ENCODE data around the gene HMBS. TPM values are rescaled to one million over a fixed set of nuclear protein-coding genes. Genes with fewer than 3 reads are reported as not detected.

HMBS gene
- polyA plus RNA-seq, 1 donor (not counting 4 experiments of a cell fraction or from before 2014, with no cell fraction given) = 48.7 TPM

DNA sequence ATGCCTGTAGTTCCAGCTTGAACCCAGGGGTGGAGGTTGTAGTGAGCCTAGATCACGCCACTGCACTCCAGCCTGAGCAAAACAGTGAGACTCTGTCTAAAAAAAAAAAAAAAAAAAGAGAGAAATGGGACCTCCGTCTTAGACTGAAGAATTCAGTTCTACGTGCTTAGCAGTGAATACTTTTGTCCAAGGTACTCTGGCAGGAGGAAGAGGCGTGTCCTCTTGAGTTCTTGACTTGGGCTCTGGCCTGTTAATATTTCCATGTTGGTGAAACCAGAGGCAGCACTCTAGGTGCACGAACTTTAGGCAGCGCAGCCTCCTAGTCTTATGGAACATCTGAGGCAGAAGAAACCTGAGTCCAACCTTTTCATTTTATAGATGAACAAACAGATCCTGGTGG, 2.4 kb downstream of the HMBS start:
- peak overlapping the region; percentile 46 for H3K4me2 ChIP-seq (ENCODE audit: control insufficient read depth, extremely low read depth, insufficient read depth, low read depth, low read length)
- no peak overlapping the region for H2AFZ ChIP-seq (ENCODE audit: control insufficient read depth, low read length)
- peaks cover 23% of the 10 kb centered on the region for H3K4me1 ChIP-seq (ENCODE audit: control insufficient read depth, extremely low read depth, insufficient read depth, low read length)
- no peak overlapping the region for H3K4me3 ChIP-seq (ENCODE audit: control insufficient read depth in 2 of 3, extremely low read depth in 1 of 3, insufficient read depth in 2 of 3, low read depth in 1 of 3, low read length in 3 of 3)
- dilution Hi-C loops (cut with MboI; ENCODE audit: extremely low pct_ligation_motif_present, low sequenced_read_pairs) = no loop called here
- no peaks in the 10 kb centered on the region for H3K27me3 ChIP-seq (ENCODE audit: control insufficient read depth, extremely low read depth, insufficient read depth, low read length)
- H3K9me3 ChIP-seq (ENCODE audit: control insufficient read depth, low read depth, low read length) = no peaks in the 10 kb centered on the region
- DNase-seq (ENCODE audit: low read depth, low spot score) (no peak), FAIRE-seq (no peak)
- no peak overlapping the region for H3K27ac ChIP-seq (ENCODE audit: control insufficient read depth, insufficient read depth, low read length)
- TF ChIP-seq, protein P1, sequence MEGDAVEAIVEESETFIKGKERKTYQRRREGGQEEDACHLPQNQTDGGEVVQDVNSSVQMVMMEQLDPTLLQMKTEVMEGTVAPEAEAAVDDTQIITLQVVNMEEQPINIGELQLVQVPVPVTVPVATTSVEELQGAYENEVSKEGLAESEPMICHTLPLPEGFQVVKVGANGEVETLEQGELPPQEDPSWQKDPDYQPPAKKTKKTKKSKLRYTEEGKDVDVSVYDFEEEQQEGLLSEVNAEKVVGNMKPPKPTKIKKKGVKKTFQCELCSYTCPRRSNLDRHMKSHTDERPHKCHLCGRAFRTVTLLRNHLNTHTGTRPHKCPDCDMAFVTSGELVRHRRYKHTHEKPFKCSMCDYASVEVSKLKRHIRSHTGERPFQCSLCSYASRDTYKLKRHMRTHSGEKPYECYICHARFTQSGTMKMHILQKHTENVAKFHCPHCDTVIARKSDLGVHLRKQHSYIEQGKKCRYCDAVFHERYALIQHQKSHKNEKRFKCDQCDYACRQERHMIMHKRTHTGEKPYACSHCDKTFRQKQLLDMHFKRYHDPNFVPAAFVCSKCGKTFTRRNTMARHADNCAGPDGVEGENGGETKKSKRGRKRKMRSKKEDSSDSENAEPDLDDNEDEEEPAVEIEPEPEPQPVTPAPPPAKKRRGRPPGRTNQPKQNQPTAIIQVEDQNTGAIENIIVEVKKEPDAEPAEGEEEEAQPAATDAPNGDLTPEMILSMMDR (optimal IDR thresholded peaks at IDR 0.05 in 1 of 3, IDR thresholded peaks at IDR 0.05 in 1 of 3, conservative IDR thresholded peaks at IDR 0.05 in 1 of 3; ENCODE audit: extremely low read depth in 1 of 3, insufficient read depth in 2 of 3, low read length in 3 of 3) = no peak
- TF ChIP-seq EZH2 (IDR thresholded peaks at IDR 0.05; ENCODE audit: low read length) = no peak
- H4K20me1 ChIP-seq (ENCODE audit: control insufficient read depth, extremely low read depth, insufficient read depth, low read length) = no peaks in the 10 kb centered on the region
- no peaks in the 10 kb centered on the region for H3K9me1 ChIP-seq (ENCODE audit: control insufficient read depth, extremely low read depth, insufficient read depth, low read length)
- H3K79me2 ChIP-seq (ENCODE audit: control insufficient read depth, insufficient read depth, low read length) = peaks cover 20% of the 10 kb centered on the region
- peaks cover 12 to 19% of the 10 kb centered on the region in 2 experiments for H3K36me3 ChIP-seq (ENCODE audit: control insufficient read depth in 2 of 2, extremely low read depth in 1 of 2, insufficient read depth in 2 of 2, low read length in 2 of 2)
- no peak overlapping the region for H3K9ac ChIP-seq (ENCODE audit: control insufficient read depth, extremely low read depth, insufficient read depth, low read length)

GRCh38 chr11:119087747-119088241, 3.1 kb downstream of the HMBS start:
- dilution Hi-C loops (cut with MboI; ENCODE audit: extremely low pct_ligation_motif_present, low sequenced_read_pairs) = no loop called here
- Histone ChIP-seq H3K36me3 (ENCODE audit: control insufficient read depth in 2 of 2, extremely low read depth in 1 of 2, insufficient read depth in 2 of 2, low read length in 2 of 2) (peaks cover 19 to 22% of the 10 kb centered on the region in 2 experiments), H3K9me1 (ENCODE audit: control insufficient read depth, extremely low read depth, insufficient read depth, low read length) (no peaks in the 10 kb centered on the region), H3K9me3 (ENCODE audit: control insufficient read depth, low read depth, low read length) (no peaks in the 10 kb centered on the region), H2AFZ (ENCODE audit: control insufficient read depth, low read length) (no peak overlapping the region), H3K27ac (ENCODE audit: control insufficient read depth, insufficient read depth, low read length) (no peak overlapping the region), H3K27me3 (ENCODE audit: control insufficient read depth, extremely low read depth, insufficient read depth, low read length) (no peaks in the 10 kb centered on the region), H3K4me3 (ENCODE audit: control insufficient read depth in 2 of 3, extremely low read depth in 1 of 3, insufficient read depth in 2 of 3, low read depth in 1 of 3, low read length in 3 of 3) (no peak overlapping the region), H4K20me1 (ENCODE audit: control insufficient read depth, extremely low read depth, insufficient read depth, low read length) (no peaks in the 10 kb centered on the region), H3K4me1 (ENCODE audit: control insufficient read depth, extremely low read depth, insufficient read depth, low read length) (peaks cover 27% of the 10 kb centered on the region), H3K79me2 (ENCODE audit: control insufficient read depth, insufficient read depth, low read length) (peaks cover 26% of the 10 kb centered on the region), H3K4me2 (ENCODE audit: control insufficient read depth, extremely low read depth, insufficient read depth, low read depth, low read length) (peak overlapping the region; percentile 46), H3K9ac (ENCODE audit: control insufficient read depth, extremely low read depth, insufficient read depth, low read length) (no peak overlapping the region)
- no peak for DNase-seq (ENCODE audit: low read depth, low spot score)
- no peak for FAIRE-seq
- TF ChIP-seq, protein P1 (optimal IDR thresholded peaks at IDR 0.05 in 1 of 3, IDR thresholded peaks at IDR 0.05 in 1 of 3, conservative IDR thresholded peaks at IDR 0.05 in 1 of 3; ENCODE audit: extremely low read depth in 1 of 3, insufficient read depth in 2 of 3, low read length in 3 of 3) = no peak
- TF ChIP-seq EZH2 (IDR thresholded peaks at IDR 0.05; ENCODE audit: low read length) = no peak

All from keratinocyte (primary cell).